H9 (cell line): ENCODE results near the gene SERP1. TPM values are rescaled to one million over a fixed set of nuclear protein-coding genes. Genes with fewer than 3 reads are reported as not detected.

ENCODE experiments used
- DNase-seq: peaks from one replicate; pipeline ENCODE4 v3.0.0-alpha.2; 2017
- H2AFZ ChIP-seq: one replicate; pipeline ENCODE4 v1.6.1; 2013; ENCODE audit warnings: mild to moderate bottlenecking, low read length, control low read depth, moderate library complexity
- H2AK5ac ChIP-seq: 2 replicates; pipeline ENCODE4 v1.6.1; 2013; ENCODE audit warnings: low read length, control low read depth, mixed read lengths; ENCODE audit not compliant: insufficient read length
- H2BK120ac ChIP-seq: one replicate; pipeline ENCODE4 v1.6.1; 2013; ENCODE audit warnings: low read depth, mild to moderate bottlenecking, low read length, control low read depth, inconsistent platforms; ENCODE audit not compliant: poor library complexity, severe bottlenecking
- H2BK12ac ChIP-seq: 2 replicates; pipeline ENCODE4 v1.6.1; 2013; ENCODE audit warnings: low read length, control low read depth, mixed read lengths, low read depth; ENCODE audit not compliant: insufficient read length
- H2BK15ac ChIP-seq: 2 replicates; pipeline ENCODE4 v1.6.1; 2013; ENCODE audit warnings: low read depth, low read length, control low read depth
- H2BK20ac ChIP-seq: one replicate; pipeline ENCODE4 v1.6.1; 2013; ENCODE audit warnings: low read depth, mild to moderate bottlenecking, low read length, control low read depth, inconsistent platforms; ENCODE audit not compliant: poor library complexity, severe bottlenecking
- H2BK5ac ChIP-seq: 2 replicates; pipeline ENCODE4 v1.6.1; 2013; ENCODE audit warnings: low read length, control low read depth, mixed read lengths; ENCODE audit not compliant: insufficient read length
- H3K14ac ChIP-seq: 2 replicates; pipeline ENCODE4 v1.6.1; 2013; ENCODE audit warnings: low read length, control low read depth; ENCODE audit not compliant: insufficient read depth
- H3K18ac ChIP-seq: 2 replicates; pipeline ENCODE4 v1.6.1; 2013; ENCODE audit warnings: low read depth, mild to moderate bottlenecking, mixed read lengths, low read length, control low read depth; ENCODE audit not compliant: insufficient read length
- H3K23ac ChIP-seq: 2 replicates; pipeline ENCODE4 v1.6.1; 2013; ENCODE audit warnings: low read length, control low read depth, mixed read lengths, low read depth; ENCODE audit not compliant: insufficient read length
- H3K23me2 ChIP-seq: 2 replicates; pipeline ENCODE4 v1.6.1; 2013; ENCODE audit warnings: low read depth, mild to moderate bottlenecking, mixed read lengths, low read length, control low read depth; ENCODE audit not compliant: insufficient read length, poor library complexity, severe bottlenecking
- H3K27ac ChIP-seq: 2 replicates; pipeline ENCODE4 v1.5.1; 2013; ENCODE audit warnings: low read length, control low read depth, mixed read lengths, low read depth; ENCODE audit not compliant: insufficient read length
- H3K27me3 ChIP-seq: 2 replicates; pipeline ENCODE4 v1.6.1; 2013; ENCODE audit warnings: low read length, control low read depth, inconsistent platforms; ENCODE audit not compliant: insufficient read depth
- H3K4ac ChIP-seq: 2 replicates; pipeline ENCODE4 v1.6.1; 2013; ENCODE audit warnings: low read depth, mild to moderate bottlenecking, control low read depth, inconsistent platforms, low read length, moderate library complexity
- H3K4me1 ChIP-seq: 2 replicates; pipeline ENCODE4 v1.6.1; 2013; ENCODE audit warnings: low read length, control low read depth, inconsistent platforms; ENCODE audit not compliant: insufficient read depth
- H3K4me2 ChIP-seq: 2 replicates; pipeline ENCODE4 v1.6.1; 2013; ENCODE audit warnings: low read length, control low read depth, mixed read lengths; ENCODE audit not compliant: insufficient read length, insufficient read depth
- H3K56ac ChIP-seq: 2 replicates; pipeline ENCODE4 v1.6.1; 2013; ENCODE audit warnings: low read depth, mild to moderate bottlenecking, mixed read lengths, low read length, control low read depth; ENCODE audit not compliant: insufficient read length
- H3K79me1 ChIP-seq: 2 replicates; pipeline ENCODE4 v1.6.1; 2013; ENCODE audit warnings: low read depth, mild to moderate bottlenecking, moderate library complexity, low read length, control low read depth, inconsistent platforms; ENCODE audit not compliant: insufficient read depth, poor library complexity, severe bottlenecking
- H3K79me2 ChIP-seq: 2 replicates; pipeline ENCODE4 v1.6.1; 2013; ENCODE audit warnings: low read length, control low read depth, inconsistent platforms; ENCODE audit not compliant: insufficient read depth
- H3K9ac ChIP-seq: 2 replicates; pipeline ENCODE4 v1.6.1; 2013; ENCODE audit warnings: low read length, control low read depth, mixed read lengths; ENCODE audit not compliant: insufficient read length; ENCODE audit errors: extremely low read depth
- H3K9me3 ChIP-seq: one replicate; pipeline ENCODE4 v1.6.1; 2013; ENCODE audit warnings: low read depth, low read length, inconsistent platforms; ENCODE audit not compliant: control insufficient read depth
- H3T11ph ChIP-seq: one replicate; pipeline ENCODE4 v1.6.1; 2013; ENCODE audit warnings: mild to moderate bottlenecking, low read length, control low read depth, inconsistent platforms
- H4K20me1 ChIP-seq: one replicate; pipeline ENCODE4 v1.6.1; 2013; ENCODE audit not compliant: control insufficient read depth, insufficient read length, insufficient read depth
- H4K5ac ChIP-seq: 2 replicates; pipeline ENCODE4 v1.6.1; 2013; ENCODE audit warnings: low read depth, mild to moderate bottlenecking, mixed read lengths, low read length, control low read depth; ENCODE audit not compliant: insufficient read length
- H4K8ac ChIP-seq: replicated peaks from 2 replicates; pipeline ENCODE4 v1.6.1; 2013; ENCODE audit warnings: low read length, control low read depth, mixed read lengths, low read depth; ENCODE audit not compliant: insufficient read length
- H4K91ac ChIP-seq: 2 replicates; pipeline ENCODE4 v1.6.1; 2013; ENCODE audit warnings: low read depth, mild to moderate bottlenecking, moderate library complexity, mixed read lengths, low read length, control low read depth; ENCODE audit not compliant: insufficient read length
- H3K27ac Mint-ChIP-seq, 3 experiments: 2 replicates in 2 of 3; 3 replicates in 1 of 3; pipeline ENCODE4 v1.8.0; 2020 to 2021; ENCODE audit warnings: mixed read lengths in 3 of 3, mild to moderate bottlenecking in 1 of 3, moderate library complexity in 1 of 3
- H3K27me3 Mint-ChIP-seq: 2 replicates; pipeline ENCODE4 v1.8.0; 2021; ENCODE audit warnings: low read depth, mild to moderate bottlenecking, moderate library complexity, mixed read lengths
- H3K36me3 Mint-ChIP-seq, 3 experiments: 2 replicates in 2 of 3; 3 replicates in 1 of 3; pipeline ENCODE4 v1.8.0; 2020 to 2021; ENCODE audit warnings: low read depth in 3 of 3, mixed read lengths in 3 of 3; ENCODE audit not compliant: insufficient read depth in 1 of 3
- H3K4me1 Mint-ChIP-seq, 2 experiments: 2 replicates each; pipeline ENCODE4 v1.8.0; 2020; ENCODE audit warnings: mixed read lengths in 2 of 2
- H3K4me3 Mint-ChIP-seq, 2 experiments: 2 replicates in 1 of 2; 3 replicates in 1 of 2; pipeline ENCODE4 v1.8.0; 2020 to 2021; ENCODE audit warnings: mild to moderate bottlenecking in 2 of 2, mixed read lengths in 2 of 2, moderate library complexity in 1 of 2
- H3K9me3 Mint-ChIP-seq, 2 experiments: 2 replicates in 1 of 2; 3 replicates in 1 of 2; pipeline ENCODE4 v1.8.0; 2020; ENCODE audit warnings: mild to moderate bottlenecking in 2 of 2, mixed read lengths in 2 of 2, moderate library complexity in 1 of 2
- CTCF ChIP-seq: fragments of 200-600 bp; sonication (generic); conservative IDR thresholded peaks from 3 replicates; pipeline ENCODE4 v1.8.0; 2021; ENCODE audit warnings: antibody characterized with exemption, mild to moderate bottlenecking
- WGBS: extraction: QIAGEN DNeasy Blood & Tissue Kit; methylation state at CpG from one replicate; pipeline ENCODE4 v1.1.7; 2013; ENCODE audit warnings: missing lambda C conversion rate, low lambda C conversion rate, mixed read lengths; ENCODE audit not compliant: insufficient read length; ENCODE audit errors: extremely low coverage; 5-methylcytosine and 5-hydroxymethylcytosine counted together
- total RNA-seq: library from RNA; stranded (reverse); gene quantifications from 2 replicates; pipeline ENCODE4 v1.2.1, GENCODE V29; 2021

SERP1 gene
- total RNA-seq, 1 experiment from 2014 or later, result 84.8 TPM

- Histone ChIP-seq H4K8ac (no peak overlapping the region), H4K91ac (no peak overlapping the region), H3K9ac (no peak overlapping the region), H2BK15ac (no peak overlapping the region), H2BK120ac (no peak overlapping the region), H3T11ph (no peak overlapping the region), H3K4me2 (no peak overlapping the region), H3K23ac (no peak overlapping the region), H2AFZ (no peak overlapping the region), H3K18ac (no peak overlapping the region), H3K79me1 (no peaks in the 10 kb centered on the region), H2AK5ac (no peak overlapping the region), H2BK5ac (no peak overlapping the region), H3K23me2 (no peaks in the 10 kb centered on the region), H3K9me3 (no peaks in the 10 kb centered on the region), H3K56ac (no peak overlapping the region), H3K4ac (no peak overlapping the region), H2BK12ac (no peak overlapping the region), H4K20me1 (no peaks in the 10 kb centered on the region), H3K27me3 (no peaks in the 10 kb centered on the region), H3K27ac (no peak overlapping the region), H3K4me1 (no peaks in the 10 kb centered on the region), H2BK20ac (no peak overlapping the region), H4K5ac (no peak overlapping the region), H3K79me2 (no peaks in the 10 kb centered on the region), H3K14ac (no peak overlapping the region)
- peaks cover 11 to 17% (median 13%) of the 10 kb centered on the region in 3 experiments for H3K36me3 Mint-ChIP-seq
- no peak for DNase-seq
- no peaks in the 10 kb centered on the region for H3K27me3 Mint-ChIP-seq
- H3K27ac Mint-ChIP-seq, result no peak overlapping the region
- no peak overlapping the region for H3K4me3 Mint-ChIP-seq
- TF ChIP-seq CTCF, result no peak; the same call in 2 of the 3 replicates
- H3K4me1 Mint-ChIP-seq, result peaks cover 0 to 5% of the 10 kb centered on the region in 2 experiments; a peak in 2 of 4 replicates
- no CpG with 5 or more reads among the region's 2 CpGs for WGBS
- H3K9me3 Mint-ChIP-seq, result peaks cover 18 to 25% of the 10 kb centered on the region in 2 experiments
These were observed 24.8 kb downstream of the SERP1 start for GRCh38 chr3:150521463-150521862.
